ENCODE measurements around the gene PAPSS2. TPM values are rescaled to one million over a fixed set of nuclear protein-coding genes. Genes with fewer than 3 reads are reported as not detected.

PAPSS2 gene
- total RNA-seq, 1 donor, result 417 TPM

- no peak overlapping the region for H3K4me3 ChIP-seq (ENCODE audit: low read depth, low read length)
- no peak for DNase-seq (ENCODE audit: low read depth)
- no peak for TF ChIP-seq CTCF (IDR thresholded peaks at IDR 0.05; ENCODE audit: insufficient read depth, low read depth, low read length)
Observed at GRCh38 chr10:87715552-87716347, 56.1 kb downstream of the PAPSS2 start.

- no peak for DNase-seq (ENCODE audit: low read depth)
- no peak for TF ChIP-seq CTCF (IDR thresholded peaks at IDR 0.05; ENCODE audit: insufficient read depth, low read depth, low read length)
- H3K4me3 ChIP-seq (ENCODE audit: low read depth, low read length), result no peak overlapping the region
Observed at GRCh38 chr10:87716348-87716670, 56.6 kb downstream of the PAPSS2 start.

- no peak for DNase-seq (ENCODE audit: low read depth)
- no peak overlapping the region for H3K4me3 ChIP-seq (ENCODE audit: low read depth, low read length)
- TF ChIP-seq CTCF (IDR thresholded peaks at IDR 0.05; ENCODE audit: insufficient read depth, low read depth, low read length), result no peak
Observed at GRCh38 chr10:87720665-87721064, 61.0 kb downstream of the PAPSS2 start.

GRCh38 chr10:87721781-87722180 is 62.1 kb downstream of the PAPSS2 start:
- no peak for DNase-seq (ENCODE audit: low read depth)

GRCh38 chr10:87722716-87723115 is 63.0 kb downstream of the PAPSS2 start:
- H3K4me3 ChIP-seq (ENCODE audit: low read depth, low read length), result no peak overlapping the region
- DNase-seq (ENCODE audit: low read depth), result no peak
- no peak for TF ChIP-seq CTCF (IDR thresholded peaks at IDR 0.05; ENCODE audit: insufficient read depth, low read depth, low read length)

More at GRCh38 chr10:87721781-87722180, 62.1 kb downstream of the PAPSS2 start:
- TF ChIP-seq CTCF (IDR thresholded peaks at IDR 0.05; ENCODE audit: insufficient read depth, low read depth, low read length), result no peak
- no peak overlapping the region for H3K4me3 ChIP-seq (ENCODE audit: low read depth, low read length)

GRCh38 chr10:87723500-87723899 is 63.8 kb downstream of the PAPSS2 start:
- no peak overlapping the region for H3K4me3 ChIP-seq (ENCODE audit: low read depth, low read length)
- DNase-seq (ENCODE audit: low read depth), result peak; percentile 60
- TF ChIP-seq CTCF (IDR thresholded peaks at IDR 0.05; ENCODE audit: insufficient read depth, low read depth, low read length), result no peak

- DNase-seq (ENCODE audit: low read depth), result no peak
- no peak overlapping the region for H3K4me3 ChIP-seq (ENCODE audit: low read depth, low read length)
- TF ChIP-seq CTCF (IDR thresholded peaks at IDR 0.05; ENCODE audit: insufficient read depth, low read depth, low read length), result no peak
Observed at GRCh38 chr10:87724789-87725188, 65.1 kb downstream of the PAPSS2 start.
